Panc1 (cell line): ENCODE measurements around the gene TBX21.

Source experiments
- CTCF ChIP-seq: fragments of 450-650 bp; IDR thresholded peaks from 2 replicates; pipeline ENCODE4 v1.5.1; 2017; ENCODE audit warnings: mild to moderate bottlenecking
- REST ChIP-seq, 2 experiments: IDR thresholded peaks; 2 replicates each; pipeline ENCODE4 v1.6.1; 2011 to 2012; ENCODE audit warnings: low read depth in 2 of 2, control low read depth in 1 of 2, low read length in 1 of 2, mild to moderate bottlenecking in 1 of 2, moderate library complexity in 1 of 2; ENCODE audit not compliant: insufficient read depth in 1 of 2
- SIN3A ChIP-seq: IDR thresholded peaks from 2 replicates; pipeline ENCODE4 v1.6.1; 2012; ENCODE audit warnings: low read depth, mild to moderate bottlenecking, low read length, moderate library complexity, borderline replicate concordance; ENCODE audit not compliant: insufficient read depth

GRCh38 chr17:47774331-47774730 is 41.3 kb downstream of the TBX21 start:
- TF ChIP-seq CTCF (no peak), SIN3A (no peak), REST (IDR thresholded peaks at IDR 0.05; ENCODE audit: insufficient read depth in 1 of 2, low read depth in 2 of 2, low read length in 1 of 2) (no peak)
